B cell (primary cell): Measurements from ENCODE around the gene MAP3K5. TPM values are rescaled to one million over a fixed set of nuclear protein-coding genes. Genes with fewer than 3 reads are reported as not detected.

Experiments
- ATAC-seq: fragments of 200-7000 bp; cut with Tn5 transposase; one replicate; pipeline ENCODE4 v1.10.0; 2021; ENCODE audit warnings: low read depth, mild to moderate bottlenecking, moderate number of reproducible peaks, moderate library complexity
- CTCF ChIA-PET: fragments of 350-600 bp; sonication (Branson Sonifier 250); formaldehyde crosslinking; loops from one replicate; lab custom pipeline; 2021; ENCODE audit warnings: antibody characterized with exemption, inconsistent platforms; lab: Charles Lee
- POLR2A ChIA-PET: fragments of 350-600 bp; sonication (Branson Sonifier 250); formaldehyde crosslinking; loops from one replicate; lab custom pipeline; 2021; ENCODE audit warnings: antibody characterized with exemption; lab: Charles Lee
- DNase-seq: peaks from one replicate; pipeline ENCODE4 v3.0.0; 2013
- H2AFZ ChIP-seq: 2 replicates; pipeline ENCODE4 v1.6.1; 2012; ENCODE audit warnings: mild to moderate bottlenecking, low read depth, low read length; ENCODE audit not compliant: insufficient read depth, poor library complexity, severe bottlenecking
- H3K27ac ChIP-seq, 2 donors: 1 replicate in 1 of 2; 2 replicates in 1 of 2; pipeline ENCODE4 v1.5.1; 2012 to 2013; ENCODE audit warnings: low read length in 2 of 2, mild to moderate bottlenecking in 2 of 2, moderate library complexity in 1 of 2
- H3K27me3 ChIP-seq, 4 experiments: fragments of 200-600 bp in 1 of 4; sonication (generic) in 1 of 4; replicated peaks in 1 of 4; 1 replicate in 2 of 4; 2 replicates in 2 of 4; pipeline versions ENCODE4 v1.6.1 to v1.7.0; 2013 to 2016; ENCODE audit warnings: low read length in 3 of 4, mild to moderate bottlenecking in 2 of 4, mixed read lengths in 1 of 4, moderate library complexity in 1 of 4; ENCODE audit not compliant: insufficient read depth in 4 of 4, control insufficient read depth in 3 of 4; ENCODE audit errors: control extremely low read depth in 1 of 4
- H3K36me3 ChIP-seq, 2 experiments: replicated peaks in 1 of 2; 1 replicate in 1 of 2; 2 replicates in 1 of 2; pipeline versions ENCODE4 v1.6.1 to v1.7.1; 2013; ENCODE audit warnings: low read length in 1 of 2; ENCODE audit not compliant: insufficient read depth in 2 of 2, control insufficient read depth in 1 of 2; ENCODE audit errors: control extremely low read depth in 1 of 2, extremely low read depth in 1 of 2
- H3K4me1 ChIP-seq, 2 donors: fragments of 200-600 bp in 1 of 2; sonication (generic) in 1 of 2; 1 replicate in 1 of 2; 2 replicates in 1 of 2; pipeline versions ENCODE4 v1.5.1 to v1.6.1; 2013 to 2017; ENCODE audit warnings: low read length in 2 of 2; ENCODE audit not compliant: control insufficient read depth in 2 of 2, insufficient read depth in 2 of 2
- H3K4me2 ChIP-seq: replicated peaks from 2 replicates; pipeline ENCODE3; 2012; ENCODE audit warnings: mild to moderate bottlenecking, low read depth, low read length; ENCODE audit not compliant: poor library complexity, severe bottlenecking
- H3K4me3 ChIP-seq, 5 experiments: fragments of 200-600 bp in 1 of 5; sonication (generic) in 1 of 5; 1 replicate in 3 of 5; 2 replicates in 2 of 5; pipeline versions ENCODE4 v1.5.1 to v1.7.0; 2011 to 2016; ENCODE audit warnings: low read length in 4 of 5, mild to moderate bottlenecking in 4 of 5, low read depth in 2 of 5, control low read depth in 1 of 5, moderate library complexity in 1 of 5; ENCODE audit not compliant: insufficient read depth in 1 of 5; ENCODE audit errors: control extremely low read depth in 1 of 5, extremely low read depth in 1 of 5
- H3K79me2 ChIP-seq: fragments of 200-600 bp; sonication (generic); one replicate; pipeline ENCODE4 v1.6.0; 2016; ENCODE audit warnings: low read length; ENCODE audit not compliant: control insufficient read depth, insufficient read depth
- H3K9ac ChIP-seq: fragments of 200-600 bp; sonication (generic); 2 replicates; pipeline ENCODE4 v1.6.1; 2017; ENCODE audit warnings: mild to moderate bottlenecking, low read length, moderate library complexity
- H3K9me3 ChIP-seq, 3 donors: one replicate each; pipeline versions ENCODE4 v1.6.1 to v1.7.1; 2013; ENCODE audit warnings: low read length in 2 of 3; ENCODE audit not compliant: control insufficient read depth in 2 of 3, insufficient read depth in 1 of 3; ENCODE audit errors: control extremely low read depth in 1 of 3
- H4K20me1 ChIP-seq: 2 replicates; pipeline ENCODE4 v1.6.0; 2012; ENCODE audit warnings: mild to moderate bottlenecking, low read length; ENCODE audit not compliant: insufficient read depth, control insufficient read depth, poor library complexity, severe bottlenecking
- H3K27ac Mint-ChIP-seq: one replicate; pipeline ENCODE4 v1.8.0; 2021; ENCODE audit warnings: mixed read lengths
- H3K27me3 Mint-ChIP-seq: one replicate; pipeline ENCODE4 v1.8.0; 2021; ENCODE audit warnings: mixed read lengths
- H3K4me1 Mint-ChIP-seq: one replicate; pipeline ENCODE4 v1.8.0; 2021; ENCODE audit warnings: mixed read lengths
- H3K4me3 Mint-ChIP-seq: one replicate; pipeline ENCODE4 v1.8.0; 2021; ENCODE audit warnings: mixed read lengths
- H3K9me3 Mint-ChIP-seq: one replicate; pipeline ENCODE4 v1.8.0; 2022; ENCODE audit warnings: mixed read lengths; ENCODE audit not compliant: insufficient read depth
- EZH2 ChIP-seq: IDR thresholded peaks from 2 replicates; pipeline ENCODE4 v1.6.1; 2012; ENCODE audit warnings: borderline replicate concordance, low read depth, mild to moderate bottlenecking, moderate library complexity, low read length; ENCODE audit not compliant: insufficient read depth, poor library complexity, severe bottlenecking
- WGBS: methylation state at CpG from one replicate; pipeline ENCODE4 v1.1.5; 2013; ENCODE audit warnings: missing lambda C conversion rate; ENCODE audit not compliant: insufficient coverage; 5-methylcytosine and 5-hydroxymethylcytosine counted together
- intact Hi-C: fragments of 100-400 bp; cut with micrococcal nuclease; formaldehyde crosslinking; loops from one replicate; pipeline ENCODE4 v1.10.0; 2022
- polyA plus RNA-seq: library from polyadenylated mRNA; depleted of rRNA; stranded (reverse); fragments of >200 nt; gene quantifications from 2 replicates; pipeline ENCODE4 v1.2.3, GENCODE V29; 2012
- total RNA-seq, 2 donors: library from RNA; stranded (reverse); fragments of 120-200 nt in 1 of 2; gene quantifications; 1 replicate in 1 of 2; 2 replicates in 1 of 2; pipeline versions ENCODE4 v1.2.3 to v1.2.4, GENCODE V29; 2013 to 2022
- TF ChIP-seq, protein P1 (sequence below): fragments of 200-600 bp; IDR thresholded peaks from one replicate; pipeline ENCODE4 v1.8.0; 2022; ENCODE audit warnings: antibody characterized with exemption, mild to moderate bottlenecking

The MAP3K5 gene
- total and polyA plus RNA-seq, 2 donors (not counting 1 experiment from before 2014, with no cell fraction given): 5.7 to 34.1 TPM

DNA sequence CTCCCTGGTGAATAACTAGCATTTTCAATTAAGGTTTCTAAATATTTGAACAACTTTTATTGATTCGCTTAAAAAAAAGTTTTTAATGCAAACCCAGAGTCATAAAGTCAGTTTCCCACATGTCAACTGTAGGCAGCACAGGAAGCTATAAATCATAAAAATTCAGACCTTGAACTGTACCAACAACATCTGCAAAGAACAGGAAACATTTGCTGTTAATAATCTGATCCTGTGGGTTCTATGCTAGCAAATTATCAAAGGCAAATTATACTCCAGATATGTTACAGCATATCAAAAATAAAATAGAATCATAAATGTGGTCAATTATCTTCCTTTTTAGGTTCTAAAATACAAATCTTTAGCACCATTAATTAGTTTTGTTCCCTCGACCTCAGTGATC lies 225.4 kb downstream of the MAP3K5 start:
- H3K27ac Mint-ChIP-seq: no peak overlapping the region
- CTCF ChIA-PET: no interaction called here
- peaks cover 0 to 28% of the 10 kb centered on the region in 2 experiments for H3K36me3 ChIP-seq

DNA sequence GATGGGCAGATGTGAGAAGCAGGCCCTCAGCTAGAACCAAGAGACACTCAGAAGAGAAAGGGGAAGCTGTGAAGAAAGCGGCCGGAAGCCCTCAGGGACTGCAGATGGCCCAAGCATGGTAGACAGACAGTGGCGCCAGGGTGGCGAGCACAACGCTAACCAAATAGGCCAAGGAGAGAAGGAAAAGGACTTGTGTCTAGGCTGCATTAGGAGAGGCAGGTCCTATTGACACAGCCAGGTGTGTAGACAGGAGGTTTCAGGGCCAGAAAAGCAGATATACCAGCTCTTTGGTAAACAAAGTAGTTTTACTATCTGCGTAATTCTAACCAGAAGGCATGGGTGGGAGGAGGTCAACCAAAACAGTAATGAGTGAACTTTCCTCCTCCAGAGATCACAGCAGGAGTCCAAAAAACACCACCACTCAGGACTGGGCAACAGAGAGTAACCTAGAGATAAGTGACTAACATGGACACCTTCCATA lies 226.2 kb downstream of the MAP3K5 start:
- peaks cover 3 to 27% of the 10 kb centered on the region in 2 experiments for H3K36me3 ChIP-seq
- no peak overlapping the region for H3K9ac ChIP-seq
- peak overlapping the region; percentile 21 for H3K4me2 ChIP-seq
- H4K20me1 ChIP-seq: no peaks in the 10 kb centered on the region
- peak; percentile 57 for ATAC-seq
- peak overlapping the region; percentile 9 for H3K4me3 Mint-ChIP-seq
- peaks cover 8 to 9% of the 10 kb centered on the region in 2 donors for H3K4me1 ChIP-seq
- H3K4me3 ChIP-seq: no peak overlapping the region
- no peaks in the 10 kb centered on the region for H3K27me3 Mint-ChIP-seq
- no peaks in the 10 kb centered on the region for H3K27me3 ChIP-seq
- peaks cover 0 to 2% (median 1%) of the 10 kb centered on the region in 3 donors for H3K9me3 ChIP-seq
- H3K79me2 ChIP-seq: no peaks in the 10 kb centered on the region
- CTCF ChIA-PET: interaction anchor here (0.8 to 1.2 kb wide), 2 partner anchors 11 to 47 kb away, joined by 3 read pairs; no protein-coding TSS in a partner anchor
- peaks cover 2% of the 10 kb centered on the region for H3K9me3 Mint-ChIP-seq
- DNase-seq: peak; percentile 25
- no peak overlapping the region for H3K27ac ChIP-seq
- peak overlapping the region; percentile 7 for H2AFZ ChIP-seq
- POLR2A ChIA-PET: no interaction called here
- H3K4me1 Mint-ChIP-seq: peaks cover 7% of the 10 kb centered on the region
- 25% methylated on average over 5 of the region's 6 CpGs for WGBS
- TF ChIP-seq EZH2: no peak
- TF ChIP-seq, protein P1, sequence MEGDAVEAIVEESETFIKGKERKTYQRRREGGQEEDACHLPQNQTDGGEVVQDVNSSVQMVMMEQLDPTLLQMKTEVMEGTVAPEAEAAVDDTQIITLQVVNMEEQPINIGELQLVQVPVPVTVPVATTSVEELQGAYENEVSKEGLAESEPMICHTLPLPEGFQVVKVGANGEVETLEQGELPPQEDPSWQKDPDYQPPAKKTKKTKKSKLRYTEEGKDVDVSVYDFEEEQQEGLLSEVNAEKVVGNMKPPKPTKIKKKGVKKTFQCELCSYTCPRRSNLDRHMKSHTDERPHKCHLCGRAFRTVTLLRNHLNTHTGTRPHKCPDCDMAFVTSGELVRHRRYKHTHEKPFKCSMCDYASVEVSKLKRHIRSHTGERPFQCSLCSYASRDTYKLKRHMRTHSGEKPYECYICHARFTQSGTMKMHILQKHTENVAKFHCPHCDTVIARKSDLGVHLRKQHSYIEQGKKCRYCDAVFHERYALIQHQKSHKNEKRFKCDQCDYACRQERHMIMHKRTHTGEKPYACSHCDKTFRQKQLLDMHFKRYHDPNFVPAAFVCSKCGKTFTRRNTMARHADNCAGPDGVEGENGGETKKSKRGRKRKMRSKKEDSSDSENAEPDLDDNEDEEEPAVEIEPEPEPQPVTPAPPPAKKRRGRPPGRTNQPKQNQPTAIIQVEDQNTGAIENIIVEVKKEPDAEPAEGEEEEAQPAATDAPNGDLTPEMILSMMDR: no peak
- H3K27ac Mint-ChIP-seq: peak overlapping the region; percentile 51
- intact Hi-C loops: no loop called here

More for the DNA sequence above, 225.4 kb downstream of the MAP3K5 start:
- peaks cover 8% of the 10 kb centered on the region for H3K9me3 Mint-ChIP-seq
- Histone ChIP-seq H3K4me1 (peaks cover 8 to 9% of the 10 kb centered on the region in 2 donors), H3K79me2 (no peaks in the 10 kb centered on the region), H3K4me3 (no peak overlapping the region), H3K9ac (no peak overlapping the region), H3K27ac (no peak overlapping the region), H2AFZ (no peak overlapping the region), H3K4me2 (no peak overlapping the region), H3K27me3 (no peaks in the 10 kb centered on the region), H3K9me3 (peaks cover 0 to 10% (median 4%) of the 10 kb centered on the region in 3 donors), H4K20me1 (no peaks in the 10 kb centered on the region)
- POLR2A ChIA-PET: no interaction called here
- intact Hi-C loops: no loop called here
- no peak for DNase-seq
- no peak overlapping the region for H3K4me3 Mint-ChIP-seq
- no peak for ATAC-seq
- 33% methylated on average over 1 of the region's 2 CpGs for WGBS
- no peaks in the 10 kb centered on the region for H3K27me3 Mint-ChIP-seq
- TF ChIP-seq EZH2: no peak
- TF ChIP-seq, protein P1: no peak
- H3K4me1 Mint-ChIP-seq: peaks cover 7% of the 10 kb centered on the region
